Sciatic nerve (tissue), 2 donors: ENCODE measurements around the gene CNOT1. TPM values are rescaled to one million over a fixed set of nuclear protein-coding genes. Genes with fewer than 3 reads are reported as not detected.
"Not testable (repeated sequence)": the region's sequence is repeated elsewhere in the genome, so short reads cannot be mapped to it uniquely, and the experiment has no call there.

Source experiments
- ATAC-seq: fragments of 200-7000 bp; cut with Tn5 transposase; one replicate; pipeline ENCODE4 v1.9.1; 2020; ENCODE audit warnings: mild to moderate bottlenecking, moderate library complexity
- DNase-seq: peaks from one replicate; pipeline ENCODE4 v3.0.0-alpha.2; 2020; ENCODE audit warnings: low spot score
- intact Hi-C: fragments of 100-400 bp; cut with DNase I; formaldehyde crosslinking; loops from one replicate; pipeline ENCODE4 v1.14.2; 2022
- total RNA-seq: library from RNA; stranded (reverse); fragmentation: NEBNext Ultra II Directional; extraction: Animal tissue kit (Norgen Biotek cat#: 25700); gene quantifications from one replicate; pipeline ENCODE4 v1.2.1, GENCODE V29; 2021
- donor health status: DM: no; HTN: no; CAD: no.
- donor health status: DM: no; HTN: no; CAD: no.

The CNOT1 gene
- total RNA-seq, 1 donor from 2014 or later = 144 TPM

DNA sequence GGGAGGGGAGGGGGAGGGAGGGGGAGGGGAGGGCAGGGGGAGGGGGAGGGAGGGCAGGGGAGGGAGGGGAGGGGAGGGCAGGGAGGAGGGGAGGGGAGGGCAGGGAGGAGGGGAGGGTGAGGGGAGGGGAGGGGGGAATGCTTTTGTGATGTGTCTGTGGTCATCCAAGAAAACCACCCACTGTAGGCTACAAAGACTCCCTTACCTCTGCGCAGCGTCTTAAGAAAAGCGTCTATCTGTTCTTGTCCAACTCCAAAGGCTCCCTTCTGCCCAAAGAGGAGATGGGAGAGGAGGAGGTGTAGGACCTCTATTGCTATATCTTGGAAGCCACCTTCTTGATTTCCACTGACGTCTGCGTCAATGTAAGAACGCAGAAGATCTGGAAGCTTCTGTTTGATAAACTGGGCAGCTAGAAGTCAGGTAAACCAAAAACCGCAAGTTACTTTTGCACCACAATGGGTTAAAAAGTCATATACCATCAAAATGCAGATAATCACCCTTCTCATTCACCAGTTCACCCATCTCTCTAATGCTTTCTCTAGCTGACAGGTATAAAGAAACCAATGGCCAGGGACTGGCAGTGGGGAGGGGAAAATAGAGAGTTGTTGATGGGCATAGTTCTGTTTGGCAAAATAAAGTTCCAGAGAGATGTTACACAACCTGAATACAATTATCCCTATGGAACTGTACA lies 43.1 kb downstream of the CNOT1 start:
- no peak for DNase-seq
- ATAC-seq = no peak
- intact Hi-C loops = no loop called here

GRCh38 chr16:58584831-58585505 lies 44.7 kb downstream of the CNOT1 start:
- intact Hi-C loops = no loop called here
- no peak for DNase-seq
- ATAC-seq = no peak

GRCh38 chr16:58582971-58583765 lies 46.5 kb downstream of the CNOT1 start:
- intact Hi-C loops = no loop called here
- DNase-seq = no peak
- ATAC-seq = no peak

GRCh38 chr16:58582133-58582532 lies 47.5 kb downstream of the CNOT1 start:
- ATAC-seq (no peak), DNase-seq (no peak)
- intact Hi-C loops = no loop called here

DNA sequence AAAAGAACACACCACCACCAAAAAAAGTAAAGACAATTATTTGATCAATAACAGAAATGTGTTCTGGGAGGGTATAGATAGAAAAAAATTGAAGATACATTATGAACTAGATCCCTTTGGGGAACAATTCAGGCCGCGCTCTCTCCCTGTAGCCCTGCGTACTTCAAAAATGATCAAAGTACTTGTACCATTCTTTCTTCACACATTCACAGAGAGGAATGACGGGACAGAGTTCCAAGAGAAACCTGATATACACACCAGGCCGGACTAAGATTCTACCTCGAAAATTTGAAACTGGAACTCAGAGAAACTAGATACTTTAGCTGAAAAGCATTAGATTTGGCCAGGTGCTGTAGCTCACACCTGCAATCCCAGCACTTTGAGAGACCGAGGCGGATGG lies 50.0 kb downstream of the CNOT1 start:
- DNase-seq (no peak), ATAC-seq (no peak)
- intact Hi-C loops = no loop called here

DNA sequence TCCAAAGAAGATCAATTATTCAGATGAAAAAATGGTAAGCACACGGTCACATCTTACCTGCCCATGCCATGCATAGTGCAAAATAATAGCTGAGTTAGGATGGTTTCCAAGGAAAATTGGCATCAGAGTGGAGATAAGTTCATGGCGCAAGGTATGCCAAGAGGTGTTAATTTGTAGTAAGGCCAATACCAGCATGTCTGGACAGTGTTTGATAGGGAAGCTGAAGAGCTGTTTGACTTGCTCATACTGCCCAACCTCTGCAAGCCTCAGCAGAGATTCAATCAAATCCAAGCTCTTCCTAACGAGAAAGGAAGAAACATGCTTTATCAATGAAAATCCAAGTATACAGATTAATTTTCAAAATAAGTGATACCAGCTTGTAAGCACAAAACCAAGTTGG lies 51.0 kb downstream of the CNOT1 start:
- ATAC-seq (no peak), DNase-seq (no peak)
- intact Hi-C loops = no loop called here

GRCh38 chr16:58577141-58577540 lies 52.5 kb downstream of the CNOT1 start:
- intact Hi-C loops = no loop called here
- DNase-seq (no peak), ATAC-seq (no peak)

- no peak for ATAC-seq
- no peak for DNase-seq
- intact Hi-C loops = no loop called here
These were observed 54.7 kb downstream of the CNOT1 start for GRCh38 chr16:58574895-58575294.

GRCh38 chr16:58565697-58566096 lies 63.9 kb downstream of the CNOT1 start:
- intact Hi-C loops, DNase-seq, ATAC-seq: not testable (repeated sequence)

DNA sequence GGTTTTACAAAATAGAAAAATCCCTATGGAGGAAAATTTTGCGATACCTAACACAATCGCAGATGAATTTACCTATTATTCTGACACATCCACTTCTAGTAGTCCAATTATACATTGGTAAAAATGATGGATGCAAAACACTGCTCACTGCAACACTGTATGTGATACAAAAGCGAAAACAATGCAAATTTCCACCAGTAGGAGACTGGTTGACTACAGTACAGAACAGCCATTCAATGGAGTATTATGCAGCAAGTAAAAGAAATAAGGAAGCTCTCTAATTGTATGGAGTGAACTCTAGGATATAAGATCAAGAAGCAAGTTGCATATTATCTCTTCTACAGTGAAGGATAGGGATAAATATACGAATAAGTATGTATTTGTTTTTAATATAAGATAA lies 65.9 kb downstream of the CNOT1 start:
- ATAC-seq (no peak), DNase-seq (no peak)
- intact Hi-C loops = no loop called here

GRCh38 chr16:58563235-58563634 lies 66.4 kb downstream of the CNOT1 start:
- ATAC-seq (no peak), DNase-seq (no peak)
- intact Hi-C loops = no loop called here

DNA sequence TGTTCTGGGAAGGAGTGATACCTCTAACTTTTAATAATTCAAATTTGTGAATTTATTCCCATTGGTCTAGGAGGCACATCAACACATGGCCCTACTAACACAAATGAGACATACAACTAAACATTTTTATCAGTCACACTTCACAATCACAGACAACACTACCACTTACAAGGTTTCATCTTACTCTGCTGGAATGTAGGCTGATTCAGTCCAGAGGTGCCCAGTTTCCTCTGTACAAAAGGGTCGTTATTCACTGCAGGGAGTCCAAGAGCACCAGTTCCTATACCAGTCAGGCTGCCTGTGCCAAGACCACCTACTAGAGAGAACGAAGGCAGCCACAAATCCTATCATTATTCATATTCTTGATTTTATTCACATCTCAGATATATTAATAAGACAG lies 72.9 kb downstream of the CNOT1 start:
- DNase-seq (no peak), ATAC-seq (no peak)
- intact Hi-C loops = no loop called here

DNA sequence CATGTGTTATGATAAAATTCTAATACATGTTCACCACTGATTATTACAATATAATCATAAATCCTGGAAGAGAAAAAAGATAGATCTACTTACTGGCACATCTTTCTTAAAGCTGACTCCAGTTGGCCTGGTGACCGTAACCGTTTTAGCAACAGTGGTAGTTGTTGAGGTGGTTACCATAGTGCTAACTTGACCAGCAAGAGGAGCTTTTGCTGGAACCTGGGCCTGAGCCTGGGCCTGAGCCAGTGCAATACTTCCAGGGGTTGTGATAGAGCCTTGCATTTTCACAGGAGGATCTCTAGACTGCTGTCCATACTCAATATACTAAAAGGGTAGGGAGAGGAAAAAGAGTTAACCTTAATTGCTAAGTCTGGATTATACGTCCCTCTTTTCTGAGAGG lies 78.1 kb downstream of the CNOT1 start:
- intact Hi-C loops = no loop called here
- ATAC-seq (no peak), DNase-seq (no peak)

- no peak for ATAC-seq
- intact Hi-C loops = no loop called here
- DNase-seq = no peak
These were observed 81.2 kb downstream of the CNOT1 start for GRCh38 chr16:58548378-58548777.

DNA sequence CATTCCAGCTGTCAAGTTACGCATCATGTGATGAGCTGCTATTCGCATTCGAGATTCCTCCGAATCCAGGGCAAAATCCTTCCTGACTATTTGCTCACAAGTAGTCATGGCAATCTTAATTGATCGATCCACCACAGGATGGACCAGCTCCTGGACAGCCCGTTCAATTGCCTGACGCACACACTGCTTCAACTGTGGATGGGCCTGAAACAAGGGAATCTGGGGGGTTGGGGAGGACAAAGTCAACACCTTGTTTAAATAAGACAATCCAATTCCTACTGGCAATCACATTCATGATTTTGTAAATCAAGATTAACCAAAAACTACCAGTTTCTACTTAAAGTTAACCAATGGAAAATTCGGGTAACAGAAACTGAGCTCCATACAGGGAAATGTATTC lies 85.9 kb downstream of the CNOT1 start:
- ATAC-seq (no peak), DNase-seq (no peak)
- intact Hi-C loops = no loop called here

DNA sequence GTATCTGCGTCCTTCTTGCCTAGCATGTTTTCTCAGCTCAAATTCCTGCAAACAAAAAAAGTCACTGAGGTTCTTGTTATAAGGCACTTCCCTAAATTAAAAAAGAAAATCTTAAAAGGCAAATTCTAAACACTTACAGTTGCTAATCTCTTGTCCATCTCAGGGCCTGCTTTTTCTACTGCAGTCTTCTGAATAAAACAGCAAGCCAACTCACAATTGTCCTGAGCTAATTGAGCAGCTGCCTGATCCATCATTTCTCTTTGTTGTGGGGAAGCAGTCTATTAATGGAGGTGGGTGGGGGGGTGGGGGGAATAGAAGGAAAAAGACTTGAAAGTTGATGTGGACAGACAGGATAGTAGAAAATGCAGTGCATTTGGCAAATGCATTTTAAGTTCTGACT lies 87.3 kb downstream of the CNOT1 start:
- DNase-seq (no peak), ATAC-seq (no peak)
- intact Hi-C loops = no loop called here

DNA sequence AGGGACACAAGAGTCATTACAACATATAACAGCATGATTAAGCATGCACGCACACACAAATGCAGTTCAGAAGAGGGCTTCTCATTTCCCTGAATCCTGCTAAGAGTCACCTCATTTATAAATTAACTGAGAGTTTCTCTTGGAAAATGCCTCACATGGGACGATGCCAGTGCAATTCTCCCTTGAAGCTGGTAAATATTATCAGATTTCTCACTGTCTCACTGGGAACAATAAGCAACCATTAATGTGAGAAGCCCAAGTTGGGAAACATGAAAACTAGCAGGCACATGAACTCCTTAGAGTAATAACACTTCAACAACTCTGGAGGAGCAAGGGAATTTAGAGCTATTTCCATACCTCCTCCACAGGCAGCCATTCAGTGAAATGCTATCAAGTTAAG lies 87.9 kb downstream of the CNOT1 start:
- ATAC-seq (no peak), DNase-seq (no peak)
- intact Hi-C loops = no loop called here

DNA sequence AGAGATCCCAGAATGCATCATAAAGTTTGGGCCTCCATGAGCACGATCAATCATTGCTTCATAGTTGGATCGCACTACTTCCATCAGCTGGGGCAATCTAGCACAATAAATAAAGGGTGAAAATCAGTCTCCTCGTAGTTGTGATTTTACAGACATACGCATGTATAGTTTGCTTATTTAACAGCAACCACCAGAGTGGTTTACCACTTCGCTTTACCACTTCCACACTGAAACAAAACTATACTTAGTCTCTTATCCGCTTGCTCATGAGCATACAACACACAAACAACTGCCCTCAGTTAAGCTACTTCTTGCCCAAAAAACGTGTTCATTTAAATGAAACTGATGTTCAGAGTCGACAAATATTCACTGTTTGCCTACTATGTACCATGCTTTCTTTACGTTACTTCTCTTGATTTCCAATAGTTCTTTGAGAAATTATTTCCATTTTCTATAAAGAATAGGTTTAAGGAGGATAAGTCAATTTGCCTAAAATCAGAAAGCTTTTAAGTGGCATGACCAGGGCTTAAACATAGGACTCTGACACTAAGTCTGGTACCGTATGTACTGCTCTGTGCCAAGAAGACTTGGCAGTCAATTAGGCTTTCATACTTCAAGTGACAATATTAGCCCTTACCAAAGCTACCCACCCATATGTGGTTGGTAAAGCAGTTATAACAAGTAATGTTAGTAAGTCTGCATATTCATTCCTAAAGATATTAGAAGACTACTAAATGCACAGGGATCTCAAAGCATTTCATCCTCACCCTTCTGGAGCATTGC lies 92.3 kb downstream of the CNOT1 start:
- no peak for ATAC-seq
- intact Hi-C loops = no loop called here
- DNase-seq = no peak

- intact Hi-C loops = no loop called here
- ATAC-seq (no peak), DNase-seq (no peak)
These were observed 93.3 kb downstream of the CNOT1 start for GRCh38 chr16:58536278-58536677.
